GM12874 (cell line): Measurements from ENCODE around the gene AFMID.

Experiments used
- CTCF ChIP-seq: IDR thresholded peaks from 2 replicates; pipeline ENCODE4 v1.5.1; 2011; ENCODE audit warnings: low read depth, mild to moderate bottlenecking, control low read depth, low read length, moderate library complexity; ENCODE audit not compliant: insufficient read depth

Gene AFMID, protein sequence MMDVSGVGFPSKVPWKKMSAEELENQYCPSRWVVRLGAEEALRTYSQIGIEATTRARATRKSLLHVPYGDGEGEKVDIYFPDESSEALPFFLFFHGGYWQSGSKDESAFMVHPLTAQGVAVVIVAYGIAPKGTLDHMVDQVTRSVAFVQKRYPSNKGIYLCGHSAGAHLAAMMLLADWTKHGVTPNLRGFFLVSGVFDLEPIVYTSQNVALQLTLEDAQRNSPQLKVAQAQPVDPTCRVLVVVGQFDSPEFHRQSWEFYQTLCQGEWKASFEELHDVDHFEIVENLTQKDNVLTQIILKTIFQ

GRCh38 chr17:78186692-78187595, at the start of gene AFMID, which contains the start of gene TK1:
TSS of gene AFMID (plus strand) at chr17:78187362. CDS start at chr17:78187371, 9 bp downstream.
TSS of gene TK1 (minus strand) at chr17:78187052. CDS start at chr17:78186994, 58 bp downstream.
- TF ChIP-seq CTCF, result peak; percentile 26; the same call in 1 of the 2 replicates

GRCh38 chr17:78137392-78138203, 49.6 kb upstream of the AFMID start:
- TF ChIP-seq CTCF, result peak; percentile 81

- TF ChIP-seq CTCF, result no peak
Measured at GRCh38 chr17:78138204-78139060, 48.7 kb upstream of the AFMID start.

DNA sequence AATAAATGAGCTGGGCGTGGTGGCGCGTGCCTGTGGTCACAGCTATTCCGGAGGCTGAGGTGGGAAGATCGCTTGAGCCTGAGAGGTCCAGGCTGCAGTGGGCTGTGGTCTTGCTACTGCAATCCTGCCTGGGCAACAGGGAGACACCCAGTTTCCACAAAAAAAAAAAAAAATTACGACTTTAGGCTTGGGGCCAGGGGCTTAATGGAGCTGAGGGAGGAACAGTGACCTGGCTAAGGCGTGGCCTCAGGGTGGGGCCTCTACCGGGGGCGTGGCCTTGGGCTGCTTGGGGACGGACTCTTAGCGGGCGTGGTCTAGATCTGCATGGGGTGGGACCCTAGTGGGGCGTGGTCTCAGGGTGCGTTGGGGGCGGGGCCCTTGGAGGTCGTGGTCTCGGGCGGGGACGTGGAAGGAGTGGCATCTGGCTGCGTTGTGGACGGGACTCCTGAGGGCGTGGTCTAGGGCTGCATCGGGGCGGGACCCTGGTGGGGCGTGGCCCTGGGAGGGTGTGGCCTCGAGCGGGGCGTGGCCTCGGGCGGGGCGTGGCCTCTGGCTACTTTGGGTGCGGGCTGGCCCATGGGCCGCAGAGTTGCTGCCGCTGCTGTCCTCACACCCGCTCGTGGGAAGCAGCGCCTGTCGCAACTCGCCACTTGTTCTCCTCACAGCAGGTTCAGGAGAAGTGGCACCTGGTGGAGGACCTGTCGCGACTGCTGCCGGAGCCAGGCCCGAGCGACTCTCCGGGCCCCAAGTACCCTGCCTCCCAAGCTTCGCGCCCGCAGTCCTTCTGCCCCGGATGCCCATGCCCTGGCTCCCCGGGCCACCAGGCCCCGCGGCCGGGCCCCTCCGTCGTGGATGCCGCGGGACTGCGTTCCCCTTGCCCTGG, 46.8 kb upstream of the AFMID start:
- TF ChIP-seq CTCF, result no peak

- no peak for TF ChIP-seq CTCF
Measured at GRCh38 chr17:78141437-78142118, 45.6 kb upstream of the AFMID start.
